PFSK-1 (cell line): Measurements from ENCODE around the gene TGM4.

Experiments used
- FOXP2 ChIP-seq: optimal IDR thresholded peaks from 2 replicates; pipeline ENCODE3; 2011; ENCODE audit warnings: borderline replicate concordance, control low read depth, inconsistent platforms; ENCODE audit not compliant: insufficient read depth; ENCODE audit errors: extremely low read length, extremely low read depth
- POLR2AphosphoS5 ChIP-seq: IDR thresholded peaks from 2 replicates; pipeline ENCODE4 v1.6.1; 2012; ENCODE audit warnings: low read depth, mild to moderate bottlenecking, control low read depth, low read length, moderate library complexity
- REST ChIP-seq, 2 experiments: IDR thresholded peaks; 2 replicates each; pipeline versions ENCODE4 v1.6.1 to v1.8.0; 2011 to 2012; ENCODE audit warnings: low read depth in 2 of 2, low read length in 2 of 2, control low read depth in 1 of 2, inconsistent platforms in 1 of 2, mild to moderate bottlenecking in 1 of 2, moderate library complexity in 1 of 2; ENCODE audit not compliant: insufficient read depth in 1 of 2
- SIN3A ChIP-seq: IDR thresholded peaks from 2 replicates; pipeline ENCODE4 v1.6.1; 2012; ENCODE audit warnings: mild to moderate bottlenecking, low read length, moderate library complexity, borderline replicate concordance; ENCODE audit not compliant: insufficient read depth
- TAF1 ChIP-seq: IDR thresholded peaks from 2 replicates; pipeline ENCODE4 v1.6.1; 2012; ENCODE audit warnings: low read length, control low read depth, borderline replicate concordance; ENCODE audit not compliant: insufficient read depth

The TGM4 gene

GRCh38 chr3:44932271-44932670 is 57.9 kb downstream of the TGM4 start:
- no peak for TF ChIP-seq SIN3A
- TF ChIP-seq POLR2AphosphoS5: no peak
- no peak for TF ChIP-seq TAF1
- no peak for TF ChIP-seq REST (IDR thresholded peaks at IDR 0.05; ENCODE audit: insufficient read depth in 1 of 2, low read depth in 2 of 2, low read length in 2 of 2)
- TF ChIP-seq FOXP2: no peak

GRCh38 chr3:44932986-44933944 is 58.9 kb downstream of the TGM4 start:
- TF ChIP-seq REST (IDR thresholded peaks at IDR 0.05; ENCODE audit: insufficient read depth in 1 of 2, low read depth in 2 of 2, low read length in 2 of 2) (no peak), TAF1 (no peak), SIN3A (no peak), FOXP2 (no peak), POLR2AphosphoS5 (no peak)

- TF ChIP-seq FOXP2: no peak
- no peak for TF ChIP-seq REST (IDR thresholded peaks at IDR 0.05; ENCODE audit: insufficient read depth in 1 of 2, low read depth in 2 of 2, low read length in 2 of 2)
- no peak for TF ChIP-seq SIN3A
- TF ChIP-seq TAF1: no peak
- no peak for TF ChIP-seq POLR2AphosphoS5
These were observed 65.2 kb downstream of the TGM4 start for GRCh38 chr3:44939581-44940036.

GRCh38 chr3:44942202-44942921 is 68.0 kb downstream of the TGM4 start:
- TF ChIP-seq FOXP2: no peak
- TF ChIP-seq POLR2AphosphoS5: no peak
- TF ChIP-seq REST (IDR thresholded peaks at IDR 0.05; ENCODE audit: insufficient read depth in 1 of 2, low read depth in 2 of 2, low read length in 2 of 2): no peak
- no peak for TF ChIP-seq SIN3A
- TF ChIP-seq TAF1: no peak
